NCI-H2107 treated with DMSO at 0.1 percent for 48 hours (cell line): ENCODE measurements around the gene ANO8.
A peak's percentile ranks its signal among the peaks of the same experiment; 100 is the strongest.
"Not testable (repeated sequence)": the region's sequence is repeated elsewhere in the genome, so short reads cannot be mapped to it uniquely, and the experiment has no call there.

Experiments
- DNase-seq: peaks from one replicate; lab custom pipeline; 2025; ENCODE audit not compliant: unreplicated experiment; lab: John Stamatoyannopoulos, UW

ANO8 gene

GRCh38 chr19:17334414-17335409 lies at the start of gene ANO8:
ANO8 (minus strand) TSS chr19:17334855; CDS start chr19:17334670, 185 bp downstream.
- peak; percentile 93 for DNase-seq

GRCh38 chr19:17380426-17381138 lies 45.9 kb upstream of the ANO8 start:
- no peak for DNase-seq

- DNase-seq = no peak
Measured at GRCh38 chr19:17379221-17379631, 44.6 kb upstream of the ANO8 start.

- DNase-seq = no peak
Measured at GRCh38 chr19:17378271-17378670, 43.6 kb upstream of the ANO8 start.

GRCh38 chr19:17376935-17377600 lies 42.4 kb upstream of the ANO8 start, which contains the start of gene PLVAP:
PLVAP (minus strand) TSS chr19:17377342; CDS start chr19:17377288, 54 bp downstream.
- no peak for DNase-seq

- no peak for DNase-seq
Measured at GRCh38 chr19:17370026-17370587, 35.5 kb upstream of the ANO8 start.

GRCh38 chr19:17365361-17365760 lies 30.7 kb upstream of the ANO8 start:
- no peak for DNase-seq

GRCh38 chr19:17363852-17364605 lies 29.4 kb upstream of the ANO8 start:
- not testable (repeated sequence) for DNase-seq

- DNase-seq = no peak
Measured at GRCh38 chr19:17359905-17360800, 25.5 kb upstream of the ANO8 start.

- DNase-seq = no peak
Measured at GRCh38 chr19:17358395-17358794, 23.7 kb upstream of the ANO8 start.

- DNase-seq = no peak
Measured at GRCh38 chr19:17357724-17358123, 23.1 kb upstream of the ANO8 start.

GRCh38 chr19:17357078-17357666 lies 22.5 kb upstream of the ANO8 start:
- DNase-seq = no peak

GRCh38 chr19:17353386-17353785 lies 18.7 kb upstream of the ANO8 start:
- no peak for DNase-seq

GRCh38 chr19:17352608-17353280 lies 18.1 kb upstream of the ANO8 start:
- DNase-seq = no peak

GRCh38 chr19:17351815-17352435 lies 17.3 kb upstream of the ANO8 start:
- DNase-seq = no peak

GRCh38 chr19:17348700-17349099 lies 14.0 kb upstream of the ANO8 start:
- no peak for DNase-seq

- no peak for DNase-seq
Measured at GRCh38 chr19:17347877-17348276, 13.2 kb upstream of the ANO8 start.

- DNase-seq = no peak
Measured at GRCh38 chr19:17347361-17347760, 12.7 kb upstream of the ANO8 start.
